Prostate gland (tissue), 2 donors: ENCODE measurements around the gene ATP6V1G1. TPM values are rescaled to one million over a fixed set of nuclear protein-coding genes. Genes with fewer than 3 reads are reported as not detected.

Source experiments
- DNase-seq: peaks from one replicate; pipeline ENCODE4 v3.0.0-alpha.2; 2019; ENCODE audit warnings: low spot score
- H3K27ac ChIP-seq, 2 donors: fragments of 200-600 bp; sonication (generic); 2 replicates each; pipeline ENCODE4 v1.5.1; 2017 to 2019
- H3K27me3 ChIP-seq: fragments of 200-600 bp; sonication (generic); replicated peaks from 2 replicates; pipeline ENCODE4 v1.5.1; 2019; ENCODE audit not compliant: insufficient read depth
- H3K36me3 ChIP-seq, 2 donors: fragments of 200-600 bp; sonication (generic); 1 replicate in 1 of 2; 2 replicates in 1 of 2; pipeline versions ENCODE4 v1.5.1 to v1.8.1; 2017 to 2019
- H3K4me1 ChIP-seq: fragments of 200-600 bp; sonication (generic); replicated peaks from 2 replicates; pipeline ENCODE4 v1.5.1; 2019
- H3K4me3 ChIP-seq, 2 donors: fragments of 200-600 bp; sonication (generic); 2 replicates each; pipeline ENCODE4 v1.5.1; 2017 to 2019
- H3K9me3 ChIP-seq: fragments of 200-600 bp; sonication (generic); 2 replicates; pipeline ENCODE4 v1.5.1; 2017
- POLR2A ChIP-seq: fragments of 450-650 bp; IDR thresholded peaks from one replicate; pipeline ENCODE4 v1.6.1; 2016; ENCODE audit warnings: antibody characterized with exemption, mild to moderate bottlenecking
- POLR2AphosphoS5 ChIP-seq: sonication (generic); formaldehyde crosslinking; IDR thresholded peaks from one replicate; pipeline ENCODE4 v1.6.1; 2017; ENCODE audit warnings: antibody characterized with exemption
- WGBS: methylation state at CpG from one replicate; pipeline ENCODE4 v1.1.5; 2018; 5-methylcytosine and 5-hydroxymethylcytosine counted together
- intact Hi-C: fragments of 100-400 bp; cut with DNase I; formaldehyde crosslinking; loops from one replicate; pipeline ENCODE4 v1.14.2; 2022
- total RNA-seq, 2 donors: library from RNA; depleted of rRNA; stranded (reverse); fragments of >200 nt; gene quantifications; one replicate each; pipeline ENCODE4 v1.1.0, GENCODE V29; 2016
- TF ChIP-seq, protein P1 (sequence below), 4 experiments: fragments of 200-600 bp in 2 of 4; fragments of 450-650 bp in 2 of 4; sonication (generic) in 2 of 4; IDR thresholded peaks; 1 replicate in 3 of 4; 2 replicates in 1 of 4; pipeline ENCODE4 v1.5.1; 2016 to 2019; ENCODE audit warnings: antibody characterized with exemption in 4 of 4, mild to moderate bottlenecking in 2 of 4, moderate library complexity in 2 of 4

ATP6V1G1 gene
- total RNA-seq, 2 donors from 2014 or later = 262 to 348 TPM

DNA sequence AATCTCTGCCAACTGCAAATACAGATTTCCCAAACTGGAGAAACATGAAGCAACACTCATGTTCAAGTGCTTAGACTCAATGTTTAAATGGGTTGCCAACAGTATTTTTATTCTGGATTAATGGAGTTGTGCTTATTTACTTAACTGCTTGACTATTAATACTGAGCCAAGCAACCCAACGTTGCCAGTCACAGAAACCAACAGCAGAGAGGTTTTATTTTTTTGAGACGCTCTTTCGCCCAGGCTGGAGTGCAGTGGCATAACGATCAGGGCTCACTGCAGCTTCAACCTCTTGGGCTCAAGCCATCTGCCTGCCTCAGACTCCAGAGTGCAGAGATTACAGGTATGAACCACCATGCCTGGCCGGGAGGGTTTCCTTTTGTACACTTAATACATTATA lies 15.1 kb downstream of the ATP6V1G1 start:
- no peaks in the 10 kb centered on the region for H3K27me3 ChIP-seq
- H3K36me3 ChIP-seq = no peaks in the 10 kb centered on the region
- no peaks in the 10 kb centered on the region for H3K9me3 ChIP-seq
- intact Hi-C loops = no loop called here
- no peak for DNase-seq
- WGBS = 72% methylated on average over 5 of the region's 5 CpGs
- TF ChIP-seq POLR2A (no peak), POLR2AphosphoS5 (no peak)
- TF ChIP-seq, protein P1, sequence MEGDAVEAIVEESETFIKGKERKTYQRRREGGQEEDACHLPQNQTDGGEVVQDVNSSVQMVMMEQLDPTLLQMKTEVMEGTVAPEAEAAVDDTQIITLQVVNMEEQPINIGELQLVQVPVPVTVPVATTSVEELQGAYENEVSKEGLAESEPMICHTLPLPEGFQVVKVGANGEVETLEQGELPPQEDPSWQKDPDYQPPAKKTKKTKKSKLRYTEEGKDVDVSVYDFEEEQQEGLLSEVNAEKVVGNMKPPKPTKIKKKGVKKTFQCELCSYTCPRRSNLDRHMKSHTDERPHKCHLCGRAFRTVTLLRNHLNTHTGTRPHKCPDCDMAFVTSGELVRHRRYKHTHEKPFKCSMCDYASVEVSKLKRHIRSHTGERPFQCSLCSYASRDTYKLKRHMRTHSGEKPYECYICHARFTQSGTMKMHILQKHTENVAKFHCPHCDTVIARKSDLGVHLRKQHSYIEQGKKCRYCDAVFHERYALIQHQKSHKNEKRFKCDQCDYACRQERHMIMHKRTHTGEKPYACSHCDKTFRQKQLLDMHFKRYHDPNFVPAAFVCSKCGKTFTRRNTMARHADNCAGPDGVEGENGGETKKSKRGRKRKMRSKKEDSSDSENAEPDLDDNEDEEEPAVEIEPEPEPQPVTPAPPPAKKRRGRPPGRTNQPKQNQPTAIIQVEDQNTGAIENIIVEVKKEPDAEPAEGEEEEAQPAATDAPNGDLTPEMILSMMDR (IDR thresholded peaks at IDR 0.05) = no peak
- H3K4me1 ChIP-seq = no peaks in the 10 kb centered on the region
- no peak overlapping the region for H3K27ac ChIP-seq
- no peak overlapping the region for H3K4me3 ChIP-seq

DNA sequence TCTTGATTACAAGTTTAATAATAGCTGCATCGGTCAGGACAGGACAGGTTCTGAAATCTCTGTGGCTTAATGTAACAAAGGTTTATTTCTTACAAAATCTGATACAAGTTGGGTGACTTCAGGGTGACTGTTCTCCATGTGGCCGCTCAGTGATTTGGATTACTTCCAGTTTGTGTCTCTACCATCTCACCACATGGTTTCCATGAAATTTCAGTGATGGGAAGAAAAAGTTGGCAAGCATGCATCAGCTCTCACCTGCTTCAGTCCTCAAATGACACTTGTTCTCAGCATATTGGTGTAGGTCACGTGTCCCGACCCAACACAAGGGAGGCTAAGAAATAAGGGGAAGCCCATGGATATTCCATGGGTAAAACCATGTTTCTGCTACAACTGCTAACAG lies 15.7 kb downstream of the ATP6V1G1 start:
- Histone ChIP-seq H3K4me1 (no peaks in the 10 kb centered on the region), H3K27me3 (no peaks in the 10 kb centered on the region), H3K4me3 (no peak overlapping the region), H3K9me3 (no peaks in the 10 kb centered on the region), H3K27ac (no peak overlapping the region), H3K36me3 (no peaks in the 10 kb centered on the region)
- TF ChIP-seq POLR2A (no peak), POLR2AphosphoS5 (no peak)
- TF ChIP-seq, protein P1 (IDR thresholded peaks at IDR 0.05) = no peak
- 79% methylated on average over 4 of the region's 4 CpGs for WGBS
- no peak for DNase-seq
- intact Hi-C loops = no loop called here

DNA sequence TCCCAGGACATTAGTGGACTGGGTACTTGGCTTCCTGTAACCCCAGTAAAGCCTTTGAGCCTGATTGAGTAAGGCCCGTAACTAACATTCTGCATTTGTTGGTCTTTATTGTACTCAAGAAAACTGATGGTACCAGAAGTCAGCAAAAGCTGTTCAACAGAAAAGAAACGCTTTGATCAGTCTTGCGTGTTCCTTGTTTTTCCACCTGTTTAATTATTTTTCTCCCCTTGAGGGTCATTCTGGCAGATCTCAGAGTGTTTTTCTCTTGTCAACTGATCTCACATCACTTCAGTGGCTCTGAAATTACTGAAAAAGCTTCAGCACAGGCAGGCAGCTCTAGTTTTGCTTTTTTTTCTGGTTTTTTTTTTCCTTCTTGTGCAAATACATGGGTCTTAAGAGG lies 17.4 kb downstream of the ATP6V1G1 start:
- WGBS = 93% methylated on average over 3 of the region's 3 CpGs
- Histone ChIP-seq H3K4me1 (no peaks in the 10 kb centered on the region), H3K4me3 (no peak overlapping the region), H3K27ac (no peak overlapping the region), H3K27me3 (no peaks in the 10 kb centered on the region), H3K9me3 (no peaks in the 10 kb centered on the region), H3K36me3 (no peaks in the 10 kb centered on the region)
- intact Hi-C loops = no loop called here
- no peak for DNase-seq
- TF ChIP-seq POLR2A (no peak), POLR2AphosphoS5 (no peak)

DNA sequence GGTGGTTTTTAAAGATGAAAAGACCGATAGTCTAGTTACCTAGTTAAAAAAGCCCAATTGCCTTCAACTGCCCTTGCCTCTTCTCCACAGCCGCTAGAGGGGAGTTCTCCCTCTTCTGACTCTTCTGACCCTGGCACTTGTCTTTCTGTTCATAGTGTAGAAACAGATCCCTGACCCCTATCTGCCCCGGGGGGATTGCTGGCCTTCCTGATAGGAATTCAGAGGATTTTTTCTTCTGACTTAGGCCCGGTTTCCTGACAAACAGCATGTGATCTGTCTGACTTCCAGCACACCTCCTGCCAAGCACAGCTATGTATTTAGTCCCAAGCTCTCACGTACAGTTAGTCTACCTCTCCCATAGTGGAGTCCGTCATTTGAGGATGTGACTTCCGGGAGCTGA lies 18.5 kb downstream of the ATP6V1G1 start:
- Histone ChIP-seq H3K4me3 (no peak overlapping the region), H3K4me1 (no peaks in the 10 kb centered on the region), H3K9me3 (no peaks in the 10 kb centered on the region), H3K27me3 (no peaks in the 10 kb centered on the region), H3K36me3 (no peaks in the 10 kb centered on the region), H3K27ac (no peak overlapping the region)
- intact Hi-C loops = no loop called here
- DNase-seq = no peak
- 77% methylated on average over 7 of the region's 7 CpGs for WGBS
- no peak for TF ChIP-seq POLR2A
- TF ChIP-seq, protein P1 (IDR thresholded peaks at IDR 0.05) = no peak
- TF ChIP-seq POLR2AphosphoS5 = no peak

DNA sequence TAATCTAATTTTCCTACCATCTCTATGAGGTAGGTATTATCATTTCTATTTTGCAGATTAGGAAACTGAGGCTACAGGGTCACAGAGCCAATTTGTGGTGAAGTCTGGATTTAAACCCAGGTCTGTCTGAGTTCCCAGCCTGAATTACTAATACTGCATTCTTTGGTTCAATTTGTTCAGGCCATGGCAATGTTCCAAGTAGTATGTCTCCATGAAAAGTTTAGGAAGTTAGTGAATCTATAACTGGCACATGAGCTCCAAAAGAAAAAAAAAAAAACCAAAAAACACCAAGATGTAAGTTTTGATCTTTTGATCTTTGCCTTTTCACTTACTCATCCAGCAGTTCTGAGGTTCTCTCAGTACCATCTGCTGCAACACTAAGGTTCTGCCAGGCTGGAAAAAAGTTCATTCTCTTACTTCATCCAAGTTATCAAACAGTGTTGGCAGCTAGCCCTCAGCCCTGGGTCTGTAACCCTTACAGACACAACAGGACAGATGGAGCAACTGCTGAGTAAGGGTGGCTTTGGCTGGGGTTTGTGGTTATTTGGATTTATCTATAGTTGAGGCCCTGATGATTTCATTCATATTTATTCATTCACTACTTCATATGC lies 19.1 kb downstream of the ATP6V1G1 start:
- H3K27ac ChIP-seq = no peak overlapping the region
- DNase-seq = no peak

More for the DNA sequence above, 19.1 kb downstream of the ATP6V1G1 start:
- intact Hi-C loops = no loop called here
- no peaks in the 10 kb centered on the region for H3K27me3 ChIP-seq
- no peak overlapping the region for H3K4me3 ChIP-seq
- TF ChIP-seq POLR2A = no peak
- TF ChIP-seq, protein P1 (IDR thresholded peaks at IDR 0.05) = no peak
- no peak for TF ChIP-seq POLR2AphosphoS5
- no peaks in the 10 kb centered on the region for H3K4me1 ChIP-seq
- no peaks in the 10 kb centered on the region for H3K36me3 ChIP-seq
- no peaks in the 10 kb centered on the region for H3K9me3 ChIP-seq
